Transverse colon (tissue), 4 donors: ENCODE measurements around the gene DIPK1A. TPM values are rescaled to one million over a fixed set of nuclear protein-coding genes. Genes with fewer than 3 reads are reported as not detected.

Experiments used
- DNase-seq: peaks from one replicate; pipeline ENCODE4 v3.0.0-alpha.2; 2019
- H3K27ac ChIP-seq, 4 donors: fragments of 200-600 bp; sonication (generic); 2 replicates each; pipeline ENCODE4 v1.5.1; 2016 to 2018; ENCODE audit warnings: inconsistent platforms in 4 of 4
- H3K27me3 ChIP-seq: fragments of 200-600 bp; sonication (generic); 2 replicates; pipeline ENCODE4 v1.5.1; 2017; ENCODE audit warnings: inconsistent platforms
- H3K36me3 ChIP-seq, 4 donors: fragments of 200-600 bp; sonication (generic); 2 replicates each; pipeline ENCODE4 v1.5.1; 2017 to 2019; ENCODE audit warnings: inconsistent platforms in 4 of 4
- H3K4me1 ChIP-seq, 4 donors: fragments of 200-600 bp; sonication (generic); 2 replicates each; pipeline ENCODE4 v1.5.1; 2017 to 2020; ENCODE audit warnings: inconsistent platforms in 4 of 4
- H3K4me3 ChIP-seq, 4 donors: fragments of 200-600 bp; sonication (generic); 1 replicate in 1 of 4; 2 replicates in 3 of 4; pipeline versions ENCODE4 v1.5.1 to v1.6.1; 2017 to 2019; ENCODE audit warnings: inconsistent platforms in 4 of 4
- H3K9me3 ChIP-seq, 2 donors: fragments of 200-600 bp; sonication (generic); 2 replicates each; pipeline ENCODE4 v1.5.1; 2017 to 2019; ENCODE audit warnings: inconsistent platforms in 2 of 2
- CTCF ChIP-seq, 5 experiments: fragments of 200-600 bp in 3 of 5; fragments of 450-650 bp in 2 of 5; sonication (generic) in 3 of 5; IDR thresholded peaks; 1 replicate in 2 of 5; 2 replicates in 3 of 5; pipeline ENCODE4 v1.5.1; 2016 to 2017; ENCODE audit warnings: antibody characterized with exemption in 5 of 5, inconsistent platforms in 3 of 5, mild to moderate bottlenecking in 2 of 5, moderate library complexity in 1 of 5
- EP300 ChIP-seq: sonication (generic); formaldehyde crosslinking; IDR thresholded peaks from one replicate; pipeline ENCODE4 v1.6.1; 2017; ENCODE audit warnings: antibody characterized with exemption, low read depth
- POLR2A ChIP-seq: fragments of 450-650 bp; IDR thresholded peaks from one replicate; pipeline ENCODE4 v1.6.1; 2016; ENCODE audit warnings: antibody characterized with exemption, mild to moderate bottlenecking, moderate library complexity
- POLR2AphosphoS5 ChIP-seq, 3 donors: sonication (generic); formaldehyde crosslinking; IDR thresholded peaks; one replicate each; pipeline ENCODE4 v1.6.1; 2016; ENCODE audit warnings: antibody characterized with exemption in 3 of 3
- WGBS, 2 donors: methylation state at CpG; one replicate each; pipeline ENCODE4 v1.1.5; 2018; ENCODE audit warnings: low coverage in 1 of 2; 5-methylcytosine and 5-hydroxymethylcytosine counted together
- in situ Hi-C, 4 donors: fragments of 200-750 bp; cut with MboI; loops; one replicate each; pipeline versions ENCODE4 v1.15.0 to v1.15.1; 2017; ENCODE audit warnings: low sequenced_read_pairs in 3 of 4, low pct_ligation_motif_present in 1 of 4, low pct_unique_long_range_greater_than_20kb in 1 of 4
- intact Hi-C: fragments of 100-400 bp; cut with DNase I; formaldehyde crosslinking; loops from one replicate; pipeline ENCODE4 v1.15.1; 2023; ENCODE audit warnings: low total_unique reads
- total RNA-seq, 4 donors: library from RNA; depleted of rRNA; stranded (reverse); fragments of >200 nt; gene quantifications; one replicate each; pipeline ENCODE4 v1.1.0, GENCODE V29; 2016

The DIPK1A gene
- total RNA-seq, 4 donors from 2014 or later: 6.0 to 17.9 (median 11.2) TPM

GRCh38 chr1:92851729-92852128 is 109.5 kb downstream of the DIPK1A start:
- in situ Hi-C loops (loop anchor here in 2 of 4 donors (10.0 kb wide), 1 partner anchor 143 kb away; no protein-coding TSS in a partner anchor), intact Hi-C loops (loop anchor here (10.0 kb wide), 1 partner anchor 113 kb away; the partner anchor contains the start of gene DIPK1A)
- TF ChIP-seq EP300 (no peak), POLR2AphosphoS5 (IDR thresholded peaks at IDR 0.05) (no peak), CTCF (IDR thresholded peaks at IDR 0.05) (no peak), POLR2A (no peak)
- Histone ChIP-seq H3K9me3 (no peaks in the 10 kb centered on the region), H3K4me3 (no peak overlapping the region), H3K4me1 (peaks cover 0 to 20% (median 4%) of the 10 kb centered on the region in 4 donors), H3K36me3 (peaks cover 0 to 9% (median 2%) of the 10 kb centered on the region in 4 donors), H3K27me3 (no peaks in the 10 kb centered on the region), H3K27ac (no peak overlapping the region)
- DNase-seq: no peak
- 88 to 100% methylated on average over 1 to 2 of the region's 2 CpGs for WGBS, 2 donors

- TF ChIP-seq EP300: no peak
- in situ Hi-C loops (loop anchor here in 2 of 4 donors (10.0 kb wide), 1 partner anchor 145 kb away; no protein-coding TSS in a partner anchor), intact Hi-C loops (loop anchor here (10.0 kb wide), 1 partner anchor 115 kb away; the partner anchor contains the start of gene DIPK1A)
- H3K27ac ChIP-seq: no peak overlapping the region
- H3K36me3 ChIP-seq: peaks cover 0 to 9% (median 2%) of the 10 kb centered on the region in 4 donors
- H3K27me3 ChIP-seq: no peaks in the 10 kb centered on the region
- H3K4me1 ChIP-seq: peaks cover 0 to 20% (median 4%) of the 10 kb centered on the region in 4 donors
- no peak for DNase-seq
- 97% methylated on average over 3 of the region's 3 CpGs; no CpG with 5 or more reads in 1 of the 2 donors for WGBS, 2 donors
- H3K4me3 ChIP-seq: no peak overlapping the region
- no peaks in the 10 kb centered on the region for H3K9me3 ChIP-seq
Measured at GRCh38 chr1:92850019-92850418, 111.2 kb downstream of the DIPK1A start.

GRCh38 chr1:92848201-92848600 is 113.1 kb downstream of the DIPK1A start:
- WGBS, 2 donors: 65 to 69% methylated on average over 4 of the region's 4 CpGs
- H3K9me3 ChIP-seq: no peaks in the 10 kb centered on the region
- no peak for DNase-seq
- H3K4me1 ChIP-seq: peaks cover 0 to 7% (median 4%) of the 10 kb centered on the region in 4 donors
- intact Hi-C loops (no loop called here), in situ Hi-C loops (no loop called here)
- TF ChIP-seq POLR2AphosphoS5 (IDR thresholded peaks at IDR 0.05) (no peak), POLR2A (no peak), EP300 (no peak), CTCF (IDR thresholded peaks at IDR 0.05) (no peak)
- H3K4me3 ChIP-seq: no peak overlapping the region
- H3K36me3 ChIP-seq: peaks cover 0 to 18% (median 2%) of the 10 kb centered on the region in 4 donors
- H3K27me3 ChIP-seq: no peaks in the 10 kb centered on the region
- H3K27ac ChIP-seq: no peak overlapping the region

- in situ Hi-C loops (no loop called here), intact Hi-C loops (no loop called here)
- TF ChIP-seq CTCF (IDR thresholded peaks at IDR 0.05): no peak
- TF ChIP-seq POLR2A: no peak
- TF ChIP-seq POLR2AphosphoS5 (IDR thresholded peaks at IDR 0.05): no peak
- no peak for TF ChIP-seq EP300
- H3K9me3 ChIP-seq: no peaks in the 10 kb centered on the region
- no peak overlapping the region for H3K4me3 ChIP-seq
- WGBS, 2 donors: 59 to 77% methylated on average over 3 of the region's 3 CpGs
- peaks cover 0 to 4% (median 1%) of the 10 kb centered on the region in 4 donors for H3K4me1 ChIP-seq
- DNase-seq: no peak
- peaks cover 0 to 35% (median 10%) of the 10 kb centered on the region in 4 donors for H3K36me3 ChIP-seq
- no peaks in the 10 kb centered on the region for H3K27me3 ChIP-seq
- H3K27ac ChIP-seq: no peak overlapping the region
Measured at GRCh38 chr1:92845908-92846307, 115.4 kb downstream of the DIPK1A start.
